Mesendoderm (in vitro differentiated cells): ENCODE measurements around the gene MVK.

Experiments
- DNase-seq: peaks from one replicate; pipeline ENCODE4 v3.0.0; 2013
- H2AK5ac ChIP-seq: 2 replicates; pipeline ENCODE4 v1.6.1; 2013; ENCODE audit warnings: low read length, inconsistent platforms
- H2BK120ac ChIP-seq: 2 replicates; pipeline ENCODE4 v1.6.1; 2013; ENCODE audit warnings: low read depth, mild to moderate bottlenecking, low read length, moderate library complexity, mixed read lengths
- H2BK15ac ChIP-seq: replicated peaks from 2 replicates; pipeline ENCODE4 v1.6.1; 2013; ENCODE audit warnings: low read depth, mild to moderate bottlenecking, moderate library complexity
- H2BK5ac ChIP-seq: 2 replicates; pipeline ENCODE4 v1.6.1; 2013; ENCODE audit warnings: low read length, inconsistent platforms
- H3K18ac ChIP-seq: 2 replicates; pipeline ENCODE4 v1.6.1; 2013; ENCODE audit warnings: mild to moderate bottlenecking, low read length, mixed read lengths
- H3K23ac ChIP-seq: one replicate; pipeline ENCODE4 v1.6.1; 2013; ENCODE audit warnings: low read length
- H3K27ac ChIP-seq: 2 replicates; pipeline ENCODE4 v1.5.1; 2013; ENCODE audit warnings: low read depth, mild to moderate bottlenecking, inconsistent platforms, low read length, moderate library complexity
- H3K27me3 ChIP-seq: 2 replicates; pipeline ENCODE4 v1.6.1; 2013; ENCODE audit warnings: low read length, control low read depth, mild to moderate bottlenecking, inconsistent platforms; ENCODE audit not compliant: insufficient read depth, poor library complexity
- H3K36me3 ChIP-seq: 2 replicates; pipeline ENCODE4 v1.6.1; 2013; ENCODE audit warnings: low read length, inconsistent platforms; ENCODE audit not compliant: control insufficient read depth, insufficient read depth
- H3K4ac ChIP-seq: one replicate; pipeline ENCODE4 v1.6.1; 2013; ENCODE audit warnings: low read depth, mild to moderate bottlenecking, low read length, moderate library complexity
- H3K4me1 ChIP-seq: 2 replicates; pipeline ENCODE4 v1.6.1; 2013; ENCODE audit warnings: low read depth, low read length, inconsistent platforms; ENCODE audit not compliant: control insufficient read depth
- H3K4me2 ChIP-seq: 2 replicates; pipeline ENCODE4 v1.6.1; 2013; ENCODE audit warnings: low read length
- H3K4me3 ChIP-seq: 2 replicates; pipeline ENCODE4 v1.5.1; 2013; ENCODE audit warnings: mild to moderate bottlenecking, low read length
- H3K56ac ChIP-seq: one replicate; pipeline ENCODE4 v1.6.1; 2013; ENCODE audit warnings: low read length
- H3K79me1 ChIP-seq: 2 replicates; pipeline ENCODE4 v1.6.1; 2013; ENCODE audit warnings: low read length, inconsistent platforms
- H3K79me2 ChIP-seq: 2 replicates; pipeline ENCODE4 v1.6.1; 2013; ENCODE audit warnings: mild to moderate bottlenecking, low read length; ENCODE audit not compliant: control insufficient read depth, insufficient read depth
- H3K9ac ChIP-seq: 2 replicates; pipeline ENCODE4 v1.6.1; 2013; ENCODE audit warnings: low read length, inconsistent platforms
- H4K5ac ChIP-seq: one replicate; pipeline ENCODE4 v1.6.1; 2013; ENCODE audit warnings: low read length
- H4K8ac ChIP-seq: one replicate; pipeline ENCODE4 v1.6.1; 2013; ENCODE audit warnings: low read depth, mild to moderate bottlenecking, control low read depth, low read length, moderate library complexity
- WGBS: extraction: QIAGEN DNeasy Blood & Tissue Kit; methylation state at CpG from one replicate; pipeline ENCODE4 v1.1.7; 2013; ENCODE audit warnings: low lambda C conversion rate, missing lambda C conversion rate; ENCODE audit not compliant: insufficient coverage; ENCODE audit errors: extremely low coverage; 5-methylcytosine and 5-hydroxymethylcytosine counted together

The MVK gene

GRCh38 chr12:109579639-109580038, 6.0 kb downstream of the MVK start:
- Histone ChIP-seq H3K4me3 (no peak overlapping the region), H3K36me3 (peaks cover 12% of the 10 kb centered on the region), H3K18ac (no peak overlapping the region), H3K27me3 (no peaks in the 10 kb centered on the region), H2BK120ac (no peak overlapping the region), H3K9ac (no peak overlapping the region), H3K4me1 (peaks cover under 1% of the 10 kb centered on the region), H3K23ac (no peak overlapping the region), H3K4me2 (no peak overlapping the region), H3K56ac (no peak overlapping the region), H4K8ac (no peak overlapping the region), H2BK15ac (no peak overlapping the region), H3K79me2 (peaks cover 2% of the 10 kb centered on the region), H3K79me1 (peaks cover 13% of the 10 kb centered on the region), H2AK5ac (no peak overlapping the region), H3K27ac (no peak overlapping the region), H4K5ac (no peak overlapping the region), H2BK5ac (no peak overlapping the region), H3K4ac (no peak overlapping the region)
- no CpG with 5 or more reads among the region's 7 CpGs for WGBS
- DNase-seq = no peak

GRCh38 chr12:109580272-109580671, 6.7 kb downstream of the MVK start:
- peaks cover 12% of the 10 kb centered on the region for H3K36me3 ChIP-seq
- peaks cover 9% of the 10 kb centered on the region for H3K79me1 ChIP-seq
- H3K4ac ChIP-seq = no peak overlapping the region

GRCh38 chr12:109580684-109581333, 7.2 kb downstream of the MVK start:
- Histone ChIP-seq H3K27ac (no peak overlapping the region), H2AK5ac (no peak overlapping the region), H3K4me1 (no peaks in the 10 kb centered on the region)

More at GRCh38 chr12:109580272-109580671, 6.7 kb downstream of the MVK start:
- no peaks in the 10 kb centered on the region for H3K4me1 ChIP-seq
- H3K56ac ChIP-seq = no peak overlapping the region
- H2BK15ac ChIP-seq = no peak overlapping the region
- no peak for DNase-seq
- H3K27me3 ChIP-seq = no peaks in the 10 kb centered on the region
- no peak overlapping the region for H2BK5ac ChIP-seq
- no peak overlapping the region for H3K27ac ChIP-seq
- peaks cover 2% of the 10 kb centered on the region for H3K79me2 ChIP-seq
- H3K23ac ChIP-seq = no peak overlapping the region
- no peak overlapping the region for H3K9ac ChIP-seq
- no peak overlapping the region for H4K5ac ChIP-seq
- no peak overlapping the region for H3K4me3 ChIP-seq
- no peak overlapping the region for H4K8ac ChIP-seq
- no peak overlapping the region for H3K4me2 ChIP-seq
- no peak overlapping the region for H2AK5ac ChIP-seq
- no peak overlapping the region for H3K18ac ChIP-seq
- no peak overlapping the region for H2BK120ac ChIP-seq
- WGBS = no CpG with 5 or more reads among the region's 8 CpGs

DNA sequence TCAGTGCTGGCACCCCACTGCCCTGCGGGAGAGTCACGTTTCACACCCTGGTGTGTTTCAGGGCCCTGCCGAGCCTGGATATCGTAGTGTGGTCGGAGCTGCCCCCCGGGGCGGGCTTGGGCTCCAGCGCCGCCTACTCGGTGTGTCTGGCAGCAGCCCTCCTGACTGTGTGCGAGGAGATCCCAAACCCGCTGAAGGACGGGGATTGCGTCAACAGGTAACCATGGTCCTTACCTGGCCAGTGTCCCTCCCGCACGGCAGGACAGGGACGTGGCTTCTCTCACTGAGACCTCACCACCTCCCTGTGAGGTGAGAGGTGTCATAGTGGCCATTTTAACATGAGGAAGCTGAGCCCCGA, 7.7 kb downstream of the MVK start:
- Histone ChIP-seq H2AK5ac (no peak overlapping the region), H3K4ac (no peak overlapping the region), H2BK120ac (no peak overlapping the region), H3K23ac (no peak overlapping the region), H3K56ac (no peak overlapping the region), H3K9ac (no peak overlapping the region), H4K8ac (no peak overlapping the region), H2BK5ac (no peak overlapping the region), H3K18ac (no peak overlapping the region), H3K4me3 (no peak overlapping the region), H3K27ac (no peak overlapping the region), H4K5ac (no peak overlapping the region), H3K4me1 (no peaks in the 10 kb centered on the region), H3K79me1 (peaks cover 5% of the 10 kb centered on the region), H2BK15ac (no peak overlapping the region), H3K79me2 (no peaks in the 10 kb centered on the region), H3K4me2 (no peak overlapping the region), H3K36me3 (peaks cover 12% of the 10 kb centered on the region), H3K27me3 (no peaks in the 10 kb centered on the region)
- no peak for DNase-seq
- WGBS = no CpG with 5 or more reads among the region's 18 CpGs

More at GRCh38 chr12:109580684-109581333, 7.2 kb downstream of the MVK start:
- H3K9ac ChIP-seq = no peak overlapping the region
- peaks cover 7% of the 10 kb centered on the region for H3K79me1 ChIP-seq
- H3K4me3 ChIP-seq = no peak overlapping the region
- H2BK5ac ChIP-seq = no peak overlapping the region
- peaks cover under 1% of the 10 kb centered on the region for H3K79me2 ChIP-seq
- no peak overlapping the region for H2BK120ac ChIP-seq
- peaks cover 12% of the 10 kb centered on the region for H3K36me3 ChIP-seq
- H3K27me3 ChIP-seq = no peaks in the 10 kb centered on the region
- no peak overlapping the region for H3K4ac ChIP-seq
- DNase-seq = no peak
- H4K5ac ChIP-seq = no peak overlapping the region
- no peak overlapping the region for H3K18ac ChIP-seq
- H3K56ac ChIP-seq = no peak overlapping the region
- no peak overlapping the region for H3K23ac ChIP-seq
- no peak overlapping the region for H3K4me2 ChIP-seq
- H4K8ac ChIP-seq = no peak overlapping the region
- H2BK15ac ChIP-seq = no peak overlapping the region
- WGBS = no CpG with 5 or more reads among the region's 13 CpGs

DNA sequence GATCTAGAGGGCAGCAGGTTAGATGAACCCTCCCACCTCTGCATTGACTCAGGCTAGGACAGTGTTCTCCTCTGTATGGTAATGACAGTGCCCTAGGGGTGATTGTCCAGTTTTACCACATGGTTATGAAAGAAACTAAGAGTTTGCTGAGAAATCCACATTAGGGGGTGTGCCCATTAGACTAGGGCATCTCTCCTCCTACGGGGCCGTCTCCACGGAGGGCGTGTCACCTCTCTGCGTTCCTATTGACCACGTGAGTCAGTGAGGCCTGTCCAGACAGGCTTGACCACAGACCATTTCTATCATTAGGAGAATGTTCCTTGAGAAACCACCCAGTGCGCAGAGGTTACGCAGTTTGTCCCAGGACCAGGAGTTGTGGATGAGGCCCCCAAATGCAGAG, 8.3 kb downstream of the MVK start:
- DNase-seq = no peak
- Histone ChIP-seq H2AK5ac (no peak overlapping the region), H3K56ac (no peak overlapping the region), H2BK120ac (no peak overlapping the region), H3K9ac (no peak overlapping the region), H3K23ac (no peak overlapping the region), H3K4me2 (no peak overlapping the region), H3K27ac (no peak overlapping the region), H3K79me2 (no peaks in the 10 kb centered on the region), H3K36me3 (peaks cover 15% of the 10 kb centered on the region), H3K4me1 (no peaks in the 10 kb centered on the region), H3K18ac (no peak overlapping the region), H2BK5ac (no peak overlapping the region), H2BK15ac (no peak overlapping the region), H3K4me3 (no peak overlapping the region), H4K5ac (no peak overlapping the region), H3K79me1 (peaks cover 5% of the 10 kb centered on the region), H3K27me3 (no peaks in the 10 kb centered on the region), H3K4ac (no peak overlapping the region), H4K8ac (no peak overlapping the region)
- no CpG with 5 or more reads among the region's 8 CpGs for WGBS

- no peak overlapping the region for H3K27ac ChIP-seq
- no peak overlapping the region for H3K18ac ChIP-seq
- no peak overlapping the region for H2AK5ac ChIP-seq
- H3K56ac ChIP-seq = no peak overlapping the region
- peak; percentile 47 for DNase-seq
- H3K4me2 ChIP-seq = no peak overlapping the region
- H3K79me2 ChIP-seq = no peaks in the 10 kb centered on the region
- H2BK120ac ChIP-seq = no peak overlapping the region
- H2BK15ac ChIP-seq = no peak overlapping the region
- peaks cover 15% of the 10 kb centered on the region for H3K36me3 ChIP-seq
- H3K4me1 ChIP-seq = no peaks in the 10 kb centered on the region
- peaks cover 3% of the 10 kb centered on the region for H3K79me1 ChIP-seq
- H2BK5ac ChIP-seq = no peak overlapping the region
- no peaks in the 10 kb centered on the region for H3K27me3 ChIP-seq
- H3K4ac ChIP-seq = no peak overlapping the region
- H3K4me3 ChIP-seq = no peak overlapping the region
- WGBS = no CpG with 5 or more reads among the region's 5 CpGs
- no peak overlapping the region for H4K5ac ChIP-seq
- no peak overlapping the region for H4K8ac ChIP-seq
- H3K9ac ChIP-seq = no peak overlapping the region
- no peak overlapping the region for H3K23ac ChIP-seq
These were observed 9.0 kb downstream of the MVK start for GRCh38 chr12:109582636-109583035.
